ENCODE data around the gene SOD3. TPM values are rescaled to one million over a fixed set of nuclear protein-coding genes. Genes with fewer than 3 reads are reported as not detected.

SOD3 gene
- total and polyA plus RNA-seq, 9 of the 15 experiments (the other 6 are each of a cell fraction or from before 2014, with no cell fraction given) = 0.10 to 0.31 (median 0.24) TPM; not detected in 6

DNA sequence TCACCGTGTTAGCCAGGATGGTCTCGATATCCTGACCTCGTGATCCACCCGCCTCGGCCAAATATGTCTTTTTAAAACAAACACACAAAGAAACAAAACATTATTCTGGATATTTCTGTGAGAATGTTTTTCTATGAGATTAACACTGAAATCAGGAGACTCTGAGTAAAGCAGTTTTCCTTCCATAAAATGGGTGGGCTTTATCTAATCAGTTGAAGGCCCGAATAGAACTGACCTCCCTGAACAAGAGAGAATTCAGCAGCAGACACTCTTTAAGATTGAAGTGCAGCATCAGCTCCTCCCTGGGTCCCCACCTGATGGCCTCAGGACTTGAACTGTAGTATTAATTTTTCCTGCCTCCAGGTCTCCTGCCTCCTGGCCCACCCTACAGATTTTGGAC, 22.4 kb upstream of the SOD3 start:
- ChIA-PET CTCF (ENCODE audit: low intra/inter-chr PET ratio) (no interaction called here), POLR2A (no interaction called here)
- DNase-seq (ENCODE audit: extremely low read depth in 1 of 4, low spot score in 3 of 4) (no peak), ATAC-seq (no peak), FAIRE-seq (no peak)
- Histone ChIP-seq H3K27ac (ENCODE audit: extremely low read depth, low read depth, low read length) (no peak overlapping the region), H3K9me3 (replicated peaks; ENCODE audit: control insufficient read depth, insufficient read depth, low read depth, low read length) (no peaks in the 10 kb centered on the region), H3K9me1 (ENCODE audit: control insufficient read depth, insufficient read depth, low read length) (no peaks in the 10 kb centered on the region), H3K4me3 (no peak overlapping the region), H3K36me3 (ENCODE audit: control insufficient read depth, insufficient read depth, low read length) (no peaks in the 10 kb centered on the region), H3K4me1 (replicated peaks in 1 of 2; ENCODE audit: control insufficient read depth in 2 of 2, insufficient read depth in 2 of 2, low read length in 2 of 2) (no peaks in the 10 kb centered on the region), H3K9ac (ENCODE audit: insufficient read depth in 1 of 2, low read depth in 2 of 2, low read length in 2 of 2) (no peak overlapping the region), H3K79me2 (ENCODE audit: control insufficient read depth, insufficient read depth, low read length) (no peaks in the 10 kb centered on the region), H2AFZ (ENCODE audit: low read depth, low read length) (no peak overlapping the region), H3K4me2 (ENCODE audit: insufficient read depth, low read length) (no peak overlapping the region), H4K20me1 (replicated peaks; ENCODE audit: control insufficient read depth, insufficient read depth, low read length) (no peaks in the 10 kb centered on the region), H3K27me3 (ENCODE audit: control insufficient read depth in 2 of 2, insufficient read depth in 2 of 2, low read length in 2 of 2) (no peaks in the 10 kb centered on the region)
- 11% methylated on average over 6 of the region's 6 CpGs for WGBS (ENCODE audit: insufficient coverage, low coverage, missing lambda C conversion rate)
- in situ Hi-C loops (cut with MboI) (no loop called here), intact Hi-C loops (cut with micrococcal nuclease) (no loop called here)
- TF ChIP-seq ZNF134 (CRISPR knock-in tag; conservative IDR thresholded peaks at IDR 0.05) (peak; percentile 77; the same call in 1 of the 2 replicates), CGGBP1 (CRISPR knock-in tag; IDR thresholded peaks at IDR 0.05) (no peak)
- no TSS peak for BruUV-seq (replicated peaks)

GRCh38 chr4:24774452-24774851, 20.9 kb upstream of the SOD3 start:
- Histone ChIP-seq H3K4me3 (no peak overlapping the region), H3K36me3 (ENCODE audit: control insufficient read depth, insufficient read depth, low read length) (no peaks in the 10 kb centered on the region), H2AFZ (ENCODE audit: low read depth, low read length) (no peak overlapping the region), H3K4me1 (replicated peaks in 1 of 2; ENCODE audit: control insufficient read depth in 2 of 2, insufficient read depth in 2 of 2, low read length in 2 of 2) (no peaks in the 10 kb centered on the region), H4K20me1 (replicated peaks; ENCODE audit: control insufficient read depth, insufficient read depth, low read length) (no peaks in the 10 kb centered on the region), H3K27me3 (ENCODE audit: control insufficient read depth in 2 of 2, insufficient read depth in 2 of 2, low read length in 2 of 2) (no peaks in the 10 kb centered on the region; a peak in 1 of 5 replicates), H3K9ac (ENCODE audit: insufficient read depth in 1 of 2, low read depth in 2 of 2, low read length in 2 of 2) (no peak overlapping the region), H3K9me1 (ENCODE audit: control insufficient read depth, insufficient read depth, low read length) (no peaks in the 10 kb centered on the region), H3K27ac (ENCODE audit: extremely low read depth, low read depth, low read length) (no peak overlapping the region), H3K9me3 (replicated peaks; ENCODE audit: control insufficient read depth, insufficient read depth, low read depth, low read length) (no peaks in the 10 kb centered on the region), H3K79me2 (ENCODE audit: control insufficient read depth, insufficient read depth, low read length) (no peaks in the 10 kb centered on the region), H3K4me2 (ENCODE audit: insufficient read depth, low read length) (no peak overlapping the region)
- CTCF ChIA-PET (ENCODE audit: low intra/inter-chr PET ratio) = no interaction called here
- intact Hi-C loops (cut with micrococcal nuclease) = no loop called here
- DNase-seq (ENCODE audit: extremely low read depth in 1 of 4, low spot score in 3 of 4) (no peak), FAIRE-seq (no peak), ATAC-seq (no peak)
- in situ Hi-C loops (cut with MboI) = no loop called here
- WGBS (ENCODE audit: insufficient coverage, low coverage, missing lambda C conversion rate) = 0% methylated on average over 2 of the region's 2 CpGs
- BruUV-seq (replicated peaks) = no TSS peak
- POLR2A ChIA-PET = interaction anchor here (0.6 kb wide), 1 partner anchor 77 kb away, joined by 3 read pairs; no protein-coding TSS in a partner anchor
- TF ChIP-seq CBX2 (IDR thresholded peaks at IDR 0.05; ENCODE audit: insufficient read depth, low read length, poor library complexity, severe bottlenecking) = no peak
- TF ChIP-seq, protein P1, sequence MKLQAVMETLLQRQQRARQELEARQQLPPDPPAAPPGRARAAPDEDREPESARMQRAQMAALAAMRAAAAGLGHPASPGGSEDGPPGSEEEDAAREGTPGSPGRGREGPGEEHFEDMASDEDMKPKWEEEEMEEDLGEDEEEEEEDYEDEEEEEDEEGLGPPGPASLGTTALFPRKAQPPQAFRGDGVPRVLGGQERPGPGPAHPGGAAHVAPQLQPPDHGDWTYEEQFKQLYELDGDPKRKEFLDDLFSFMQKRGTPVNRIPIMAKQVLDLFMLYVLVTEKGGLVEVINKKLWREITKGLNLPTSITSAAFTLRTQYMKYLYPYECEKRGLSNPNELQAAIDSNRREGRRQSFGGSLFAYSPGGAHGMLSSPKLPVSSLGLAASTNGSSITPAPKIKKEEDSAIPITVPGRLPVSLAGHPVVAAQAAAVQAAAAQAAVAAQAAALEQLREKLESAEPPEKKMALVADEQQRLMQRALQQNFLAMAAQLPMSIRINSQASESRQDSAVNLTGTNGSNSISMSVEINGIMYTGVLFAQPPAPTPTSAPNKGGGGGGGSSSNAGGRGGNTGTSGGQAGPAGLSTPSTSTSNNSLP (IDR thresholded peaks at IDR 0.05; ENCODE audit: borderline replicate concordance, low read depth, low read length) = no peak
- TF ChIP-seq, protein P2, sequence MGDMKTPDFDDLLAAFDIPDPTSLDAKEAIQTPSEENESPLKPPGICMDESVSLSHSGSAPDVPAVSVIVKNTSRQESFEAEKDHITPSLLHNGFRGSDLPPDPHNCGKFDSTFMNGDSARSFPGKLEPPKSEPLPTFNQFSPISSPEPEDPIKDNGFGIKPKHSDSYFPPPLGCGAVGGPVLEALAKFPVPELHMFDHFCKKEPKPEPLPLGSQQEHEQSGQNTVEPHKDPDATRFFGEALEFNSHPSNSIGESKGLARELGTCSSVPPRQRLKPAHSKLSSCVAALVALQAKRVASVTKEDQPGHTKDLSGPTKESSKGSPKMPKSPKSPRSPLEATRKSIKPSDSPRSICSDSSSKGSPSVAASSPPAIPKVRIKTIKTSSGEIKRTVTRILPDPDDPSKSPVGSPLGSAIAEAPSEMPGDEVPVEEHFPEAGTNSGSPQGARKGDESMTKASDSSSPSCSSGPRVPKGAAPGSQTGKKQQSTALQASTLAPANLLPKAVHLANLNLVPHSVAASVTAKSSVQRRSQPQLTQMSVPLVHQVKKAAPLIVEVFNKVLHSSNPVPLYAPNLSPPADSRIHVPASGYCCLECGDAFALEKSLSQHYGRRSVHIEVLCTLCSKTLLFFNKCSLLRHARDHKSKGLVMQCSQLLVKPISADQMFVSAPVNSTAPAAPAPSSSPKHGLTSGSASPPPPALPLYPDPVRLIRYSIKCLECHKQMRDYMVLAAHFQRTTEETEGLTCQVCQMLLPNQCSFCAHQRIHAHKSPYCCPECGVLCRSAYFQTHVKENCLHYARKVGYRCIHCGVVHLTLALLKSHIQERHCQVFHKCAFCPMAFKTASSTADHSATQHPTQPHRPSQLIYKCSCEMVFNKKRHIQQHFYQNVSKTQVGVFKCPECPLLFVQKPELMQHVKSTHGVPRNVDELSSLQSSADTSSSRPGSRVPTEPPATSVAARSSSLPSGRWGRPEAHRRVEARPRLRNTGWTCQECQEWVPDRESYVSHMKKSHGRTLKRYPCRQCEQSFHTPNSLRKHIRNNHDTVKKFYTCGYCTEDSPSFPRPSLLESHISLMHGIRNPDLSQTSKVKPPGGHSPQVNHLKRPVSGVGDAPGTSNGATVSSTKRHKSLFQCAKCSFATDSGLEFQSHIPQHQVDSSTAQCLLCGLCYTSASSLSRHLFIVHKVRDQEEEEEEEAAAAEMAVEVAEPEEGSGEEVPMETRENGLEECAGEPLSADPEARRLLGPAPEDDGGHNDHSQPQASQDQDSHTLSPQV (IDR thresholded peaks at IDR 0.05) = no peak
- no peak for TF ChIP-seq IFI16 (CRISPR knock-in tag; IDR thresholded peaks at IDR 0.05)
- no peak for TF ChIP-seq STAT5A (IDR thresholded peaks at IDR 0.05; ENCODE audit: borderline replicate concordance, low read length)
- no peak for TF ChIP-seq CGGBP1 (CRISPR knock-in tag; IDR thresholded peaks at IDR 0.05)
- TF ChIP-seq BRD4 (IDR thresholded peaks at IDR 0.05) = no peak
- no peak for TF ChIP-seq CEBPG (CRISPR knock-in tag; IDR thresholded peaks at IDR 0.05)
- no peak for TF ChIP-seq CEBPG (tag; conservative IDR thresholded peaks at IDR 0.05 in 1 of 2, IDR thresholded peaks at IDR 0.05 in 1 of 2)

Data from K562 (cell line).